ENCODE measurements around the gene PPARD. TPM values are rescaled to one million over a fixed set of nuclear protein-coding genes. Genes with fewer than 3 reads are reported as not detected.
A peak's percentile ranks its signal among the peaks of the same experiment; 100 is the strongest.

Gene PPARD
- total and polyA plus RNA-seq, 2 of the 13 experiments (the other 11 are each of a cell fraction or from before 2014, with no cell fraction given): 6.1 to 13.3 TPM

- TF ChIP-seq ZNF703 (CRISPR knock-in tag; IDR thresholded peaks at IDR 0.05; ENCODE audit: borderline replicate concordance) (no peak), WIZ (CRISPR knock-in tag; IDR thresholded peaks at IDR 0.05) (no peak), TMF1 (CRISPR knock-in tag; IDR thresholded peaks at IDR 0.05; ENCODE audit: low read depth) (0 out of 2 replicates have a peak, but pooled peaks have one; percentile 47), ZNF496 (CRISPR knock-in tag; IDR thresholded peaks at IDR 0.05; ENCODE audit: insufficient replicate concordance) (no peak), YEATS4 (CRISPR knock-in tag; IDR thresholded peaks at IDR 0.05; ENCODE audit: borderline replicate concordance) (0 out of 2 replicates have a peak, but pooled peaks have one; percentile 58), ZNF281 (CRISPR knock-in tag; IDR thresholded peaks at IDR 0.05; ENCODE audit: borderline replicate concordance) (no peak), ZNF556 (CRISPR knock-in tag; IDR thresholded peaks at IDR 0.05; ENCODE audit: borderline replicate concordance) (peak; percentile 84; the same call in 1 of the 2 replicates), HMGA1 (CRISPR knock-in tag; conservative IDR thresholded peaks at IDR 0.05) (no peak), FOXO1 (CRISPR knock-in tag; IDR thresholded peaks at IDR 0.05) (peak; percentile 80), ZBTB40 (IDR thresholded peaks at IDR 0.05) (no peak), ZBTB40 (CRISPR knock-in tag; IDR thresholded peaks at IDR 0.05) (no peak; the same call in 1 of the 2 replicates), SIX4 (CRISPR knock-in tag; IDR thresholded peaks at IDR 0.05) (peak; percentile 40; the same call in 1 of the 2 replicates), ZKSCAN8 (CRISPR knock-in tag; IDR thresholded peaks at IDR 0.05; ENCODE audit: borderline replicate concordance) (peak; percentile 86; the same call in 1 of the 2 replicates), SRSF1 (optimal IDR thresholded peaks at IDR 0.05; ENCODE audit: low read depth, low read length) (no peak)
Measured at GRCh38 chr6:35342258-35343091, at the start of gene PPARD (continued).

Measured in HepG2 (cell line).